CD14-positive monocyte (primary cell): ENCODE results near the gene SLC25A26. TPM values are rescaled to one million over a fixed set of nuclear protein-coding genes. Genes with fewer than 3 reads are reported as not detected.

ENCODE experiments used
- DNase-seq, 3 donors: peaks; one replicate each; pipeline ENCODE4 v3.0.0-alpha.2; 2011 to 2022
- H2AFZ ChIP-seq: 2 replicates; pipeline ENCODE4 v1.6.0; 2012; ENCODE audit warnings: mild to moderate bottlenecking, low read depth, low read length, inconsistent platforms; ENCODE audit not compliant: insufficient read depth, poor library complexity, severe bottlenecking
- H3K27ac ChIP-seq, 2 donors: 1 replicate in 1 of 2; 2 replicates in 1 of 2; pipeline ENCODE4 v1.5.1; 2012 to 2013; ENCODE audit warnings: low read length in 2 of 2, control low read depth in 1 of 2, inconsistent platforms in 1 of 2, low read depth in 1 of 2, mild to moderate bottlenecking in 1 of 2
- H3K27me3 ChIP-seq, 2 donors: one replicate each; pipeline versions ENCODE4 v1.6.0 to v1.6.1; 2011 to 2013; ENCODE audit warnings: low read length in 2 of 2; ENCODE audit not compliant: control insufficient read depth in 2 of 2, insufficient read depth in 2 of 2
- H3K36me3 ChIP-seq, 2 donors: replicated peaks in 1 of 2; 1 replicate in 1 of 2; 2 replicates in 1 of 2; pipeline versions ENCODE4 v1.5.1 to v1.6.1; 2012 to 2013; ENCODE audit warnings: low read length in 2 of 2, control low read depth in 1 of 2, inconsistent platforms in 1 of 2, mild to moderate bottlenecking in 1 of 2; ENCODE audit not compliant: insufficient read depth in 2 of 2, control insufficient read depth in 1 of 2
- H3K4me1 ChIP-seq, 2 donors: 1 replicate in 1 of 2; 2 replicates in 1 of 2; pipeline versions ENCODE4 v1.5.1 to v1.6.1; 2012 to 2013; ENCODE audit warnings: low read length in 2 of 2, control low read depth in 1 of 2, inconsistent platforms in 1 of 2, mild to moderate bottlenecking in 1 of 2, moderate library complexity in 1 of 2; ENCODE audit not compliant: insufficient read depth in 2 of 2, control insufficient read depth in 1 of 2
- H3K4me2 ChIP-seq: replicated peaks from 2 replicates; pipeline ENCODE3; 2012; ENCODE audit warnings: low read length, moderate library complexity, mild to moderate bottlenecking; ENCODE audit not compliant: poor library complexity, severe bottlenecking; ENCODE audit errors: extremely low read depth
- H3K4me3 ChIP-seq, 3 experiments: fragments of 200-600 bp in 1 of 3; sonication (generic) in 1 of 3; replicated peaks in 1 of 3; 1 replicate in 2 of 3; 2 replicates in 1 of 3; pipeline ENCODE4 v1.5.1; 2011 to 2013; ENCODE audit warnings: low read length in 3 of 3, mild to moderate bottlenecking in 3 of 3, control low read depth in 2 of 3, low read depth in 2 of 3, inconsistent platforms in 1 of 3, moderate library complexity in 1 of 3
- H3K79me2 ChIP-seq: 2 replicates; pipeline ENCODE4 v1.6.0; 2012; ENCODE audit warnings: mild to moderate bottlenecking, control low read depth, inconsistent platforms, low read length, moderate library complexity; ENCODE audit not compliant: insufficient read depth
- H3K9ac ChIP-seq: 2 replicates; pipeline ENCODE4 v1.6.0; 2017; ENCODE audit warnings: low read length, mild to moderate bottlenecking; ENCODE audit not compliant: insufficient read depth, poor library complexity, severe bottlenecking
- H3K9me3 ChIP-seq, 2 donors: replicated peaks in 1 of 2; 1 replicate in 1 of 2; 2 replicates in 1 of 2; pipeline versions ENCODE4 v1.5.1 to v1.6.1; 2012 to 2013; ENCODE audit warnings: low read length in 2 of 2, control low read depth in 1 of 2; ENCODE audit not compliant: control insufficient read depth in 1 of 2, insufficient read depth in 1 of 2
- H4K20me1 ChIP-seq: 2 replicates; pipeline ENCODE4 v1.6.0; 2012; ENCODE audit warnings: mild to moderate bottlenecking, low read length, control low read depth, moderate library complexity; ENCODE audit not compliant: insufficient read depth
- H3K27ac Mint-ChIP-seq, 7 donors: one replicate each; pipeline ENCODE4 v1.8.0; 2020; ENCODE audit warnings: mild to moderate bottlenecking in 7 of 7, mixed read lengths in 7 of 7, moderate library complexity in 6 of 7, inconsistent platforms in 2 of 7
- H3K27me3 Mint-ChIP-seq, 3 donors: one replicate each; pipeline ENCODE4 v1.8.0; 2021 to 2022; ENCODE audit warnings: low read depth in 3 of 3, mild to moderate bottlenecking in 3 of 3, mixed read lengths in 3 of 3, moderate library complexity in 3 of 3, inconsistent platforms in 1 of 3
- H3K36me3 Mint-ChIP-seq, 2 donors: one replicate each; pipeline ENCODE4 v1.8.0; 2020; ENCODE audit warnings: mixed read lengths in 2 of 2, inconsistent platforms in 1 of 2, mild to moderate bottlenecking in 1 of 2
- H3K4me1 Mint-ChIP-seq: one replicate; pipeline ENCODE4 v1.8.0; 2020; ENCODE audit warnings: mild to moderate bottlenecking, mixed read lengths
- H3K4me3 Mint-ChIP-seq, 2 donors: one replicate each; pipeline ENCODE4 v1.8.0; 2020; ENCODE audit warnings: mild to moderate bottlenecking in 2 of 2, mixed read lengths in 2 of 2, moderate library complexity in 1 of 2
- H3K9me3 Mint-ChIP-seq, 7 donors: one replicate each; pipeline ENCODE4 v1.8.0; 2020 to 2022; ENCODE audit warnings: mixed read lengths in 7 of 7, mild to moderate bottlenecking in 6 of 7, moderate library complexity in 6 of 7, inconsistent platforms in 2 of 7
- CTCF ChIP-seq: fragments of 200-600 bp; IDR thresholded peaks from one replicate; pipeline ENCODE4 v1.8.0; 2022; ENCODE audit warnings: antibody characterized with exemption, mild to moderate bottlenecking
- WGBS: methylation state at CpG from one replicate; pipeline ENCODE4 v1.1.5; 2013; ENCODE audit warnings: missing lambda C conversion rate; ENCODE audit not compliant: insufficient coverage; 5-methylcytosine and 5-hydroxymethylcytosine counted together
- intact Hi-C, 2 donors: fragments of 100-400 bp; cut with micrococcal nuclease; formaldehyde crosslinking; loops; one replicate each; pipeline versions ENCODE4 v1.15.0 to v1.15.1; 2023
- polyA plus RNA-seq, 3 donors: library from polyadenylated mRNA; depleted of rRNA in 1 of 3; unstranded in 2 of 3; stranded (reverse) in 1 of 3; fragments of 300-500 nt in 2 of 3; fragments of >200 nt in 1 of 3; fragmentation: Illumina TruSeq in 2 of 3; gene quantifications; 1 replicate in 2 of 3; 2 replicates in 1 of 3; pipeline ENCODE4 v1.2.3, GENCODE V29; 2012 to 2021

Gene SLC25A26
- polyA plus RNA-seq, 3 donors, result 11.6 to 23.0 (median 14.4) TPM

DNA sequence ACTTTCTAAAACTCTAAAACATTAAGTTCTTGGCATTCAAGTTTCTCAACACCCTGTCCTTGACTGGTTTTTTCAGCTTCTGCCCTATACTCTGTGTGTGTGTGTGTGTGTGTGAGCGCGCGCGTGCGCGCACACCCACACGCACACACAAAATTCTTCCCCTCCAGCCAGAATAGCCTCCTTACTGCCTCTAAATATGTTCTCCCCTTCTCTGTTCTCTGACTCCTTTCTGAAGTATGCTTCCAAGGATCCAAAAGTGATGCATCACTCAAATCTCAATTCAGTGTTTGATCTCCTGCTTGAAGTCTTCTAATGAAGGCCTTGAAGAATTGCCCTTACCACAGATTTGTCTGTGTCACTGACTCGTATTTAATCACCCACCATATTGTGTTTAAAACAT is 129.8 kb downstream of the SLC25A26 start:
- Histone ChIP-seq H3K4me3 (no peak overlapping the region), H3K4me2 (no peak overlapping the region), H3K27ac (no peak overlapping the region), H4K20me1 (no peaks in the 10 kb centered on the region), H3K79me2 (no peaks in the 10 kb centered on the region), H3K4me1 (no peaks in the 10 kb centered on the region), H3K36me3 (no peaks in the 10 kb centered on the region), H3K9ac (no peak overlapping the region), H3K9me3 (no peaks in the 10 kb centered on the region), H3K27me3 (no peaks in the 10 kb centered on the region), H2AFZ (no peak overlapping the region)
- TF ChIP-seq CTCF, result no peak
- intact Hi-C loops, result no loop called here
- 100% methylated on average over 1 of the region's 8 CpGs for WGBS
- Mint-ChIP-seq H3K27me3 (no peaks in the 10 kb centered on the region), H3K9me3 (peaks cover 0 to 8% (median 0%) of the 10 kb centered on the region in 7 donors), H3K4me1 (no peaks in the 10 kb centered on the region), H3K36me3 (peaks cover 5 to 8% of the 10 kb centered on the region in 2 donors), H3K27ac (no peak overlapping the region), H3K4me3 (no peak overlapping the region)
- no peak for DNase-seq

GRCh38 chr3:66353039-66353438 is 132.2 kb downstream of the SLC25A26 start:
- no peaks in the 10 kb centered on the region for H3K36me3 Mint-ChIP-seq
- DNase-seq, result no peak
- H3K9me3 Mint-ChIP-seq, result no peaks in the 10 kb centered on the region
- H3K27ac Mint-ChIP-seq, result no peak overlapping the region
- Histone ChIP-seq H3K9ac (no peak overlapping the region), H3K4me1 (no peaks in the 10 kb centered on the region), H3K27ac (no peak overlapping the region), H3K79me2 (no peaks in the 10 kb centered on the region), H3K27me3 (no peaks in the 10 kb centered on the region), H2AFZ (no peak overlapping the region), H4K20me1 (no peaks in the 10 kb centered on the region), H3K4me2 (no peak overlapping the region), H3K36me3 (no peaks in the 10 kb centered on the region), H3K4me3 (no peak overlapping the region), H3K9me3 (no peaks in the 10 kb centered on the region)
- WGBS, result no CpG with 5 or more reads among the region's 3 CpGs
- no peaks in the 10 kb centered on the region for H3K27me3 Mint-ChIP-seq
- intact Hi-C loops, result no loop called here
- no peak for TF ChIP-seq CTCF
- H3K4me1 Mint-ChIP-seq, result no peaks in the 10 kb centered on the region
- no peak overlapping the region for H3K4me3 Mint-ChIP-seq
